ENCODE data around the gene SCYL2. TPM values are rescaled to one million over a fixed set of nuclear protein-coding genes. Genes with fewer than 3 reads are reported as not detected.

SCYL2 gene
- total and polyA plus RNA-seq, 2 of the 13 experiments (the other 11 are each of a cell fraction or from before 2014, with no cell fraction given) = 11.4 to 28.8 TPM

- no peak for TF ChIP-seq ZSCAN30 (CRISPR knock-in tag; IDR thresholded peaks at IDR 0.05)
- no peak for TF ChIP-seq BRD4 (CRISPR knock-in tag; IDR thresholded peaks at IDR 0.05)
- TF ChIP-seq YY1 (IDR thresholded peaks at IDR 0.05; ENCODE audit: insufficient read depth, insufficient replicate concordance, low read depth, low read length) = no peak
- TF ChIP-seq ZNF569 (CRISPR knock-in tag; IDR thresholded peaks at IDR 0.05; ENCODE audit: borderline replicate concordance) = no peak
Observed at GRCh38 chr12:100229036-100229635, 37.8 kb upstream of the SCYL2 start (continued).

- BruUV-seq (replicated peaks) = no TSS peak
- no peaks in the 10 kb centered on the region for H3K4me1 ChIP-seq (ENCODE audit: insufficient read depth, low read length)
- in situ Hi-C loops (cut with HindIII; ENCODE audit: extremely low pct_ligation_motif_present, low pct_unique_long_range_greater_than_20kb) = no loop called here
- TF ChIP-seq THRA (CRISPR knock-in tag; IDR thresholded peaks at IDR 0.05; ENCODE audit: borderline replicate concordance) (no peak), ARID2 (CRISPR knock-in tag; IDR thresholded peaks at IDR 0.05; ENCODE audit: borderline replicate concordance) (no peak), MAF1 (CRISPR knock-in tag; IDR thresholded peaks at IDR 0.05; ENCODE audit: borderline replicate concordance) (no peak), ZNF773 (CRISPR knock-in tag; IDR thresholded peaks at IDR 0.05; ENCODE audit: borderline replicate concordance) (no peak), SNAI1 (CRISPR knock-in tag; IDR thresholded peaks at IDR 0.05; ENCODE audit: borderline replicate concordance) (no peak), JUN (CRISPR knock-in tag; IDR thresholded peaks at IDR 0.05) (no peak), ZNF780A (CRISPR knock-in tag; IDR thresholded peaks at IDR 0.05) (no peak), TFE3 (CRISPR knock-in tag; IDR thresholded peaks at IDR 0.05) (no peak), ZNF260 (CRISPR knock-in tag; IDR thresholded peaks at IDR 0.05; ENCODE audit: borderline replicate concordance, low read depth) (no peak), ZNF572 (CRISPR knock-in tag; IDR thresholded peaks at IDR 0.05) (no peak), ASH2L (IDR thresholded peaks at IDR 0.05; ENCODE audit: insufficient read length, low read depth, low read length) (no peak), DRAP1 (CRISPR knock-in tag; IDR thresholded peaks at IDR 0.05) (no peak), ONECUT2 (CRISPR knock-in tag; IDR thresholded peaks at IDR 0.05) (no peak)
- ATAC-seq = no peak
- no peaks in the 10 kb centered on the region for H3K27me3 ChIP-seq (ENCODE audit: control insufficient read depth in 1 of 2, insufficient read depth in 2 of 2, low read length in 2 of 2)
- intact Hi-C loops (cut with micrococcal nuclease; ENCODE audit: unreplicated experiment) = loop anchor here (5.0 kb wide), 2 partner anchors 92 to 507 kb away; no protein-coding TSS in a partner anchor
- no peak overlapping the region for H3K27ac ChIP-seq (ENCODE audit: extremely low read length, insufficient read depth, low read length)
- H3K9me3 ChIP-seq (ENCODE audit: low read length) = no peaks in the 10 kb centered on the region
- no peak overlapping the region for H3K4me3 ChIP-seq (replicated peaks in 1 of 3; ENCODE audit: insufficient read depth in 1 of 3, low read depth in 2 of 3, low read length in 3 of 3)
- no peaks in the 10 kb centered on the region for H4K20me1 ChIP-seq (ENCODE audit: insufficient read depth, low read length)
- peaks cover 0 to 9% of the 10 kb centered on the region in 2 experiments; a peak in 2 of 5 replicates for H3K36me3 ChIP-seq (replicated peaks in 1 of 2; ENCODE audit: control insufficient read depth in 1 of 2, insufficient read depth in 2 of 2, low read length in 2 of 2)
- ChIA-PET CTCF (ENCODE audit: low intra/inter-chr PET ratio, low total read pairs) (no interaction called here), POLR2A (no interaction called here)
- H2AFZ ChIP-seq (ENCODE audit: low read length) = no peak overlapping the region
- no peak for FAIRE-seq
- no peak for DNase-seq (ENCODE audit: low spot score)
- no peaks in the 10 kb centered on the region for H3K79me2 ChIP-seq (ENCODE audit: insufficient read depth, low read length)
- 97% methylated on average over 4 of the region's 4 CpGs for WGBS (ENCODE audit: low lambda C conversion rate)
- no peak overlapping the region for H3K4me2 ChIP-seq (ENCODE audit: low read depth, low read length)
- H3K9ac ChIP-seq (ENCODE audit: insufficient read depth, low read depth, low read length) = no peak overlapping the region
Observed at GRCh38 chr12:100229876-100230275, 37.1 kb upstream of the SCYL2 start.

Measured in HepG2 (cell line).